HEK293T (cell line): ENCODE results near the gene RAB9B.

Experiments used
- CTCF ChIA-PET: fragments of 350-600 bp; formaldehyde crosslinking; extraction: SDS; loops from one replicate; lab custom pipeline; 2021; ENCODE audit warnings: antibody characterized with exemption, inconsistent platforms; lab: Yijun Ruan, JAX
- POLR2A ChIA-PET: fragments of 350-600 bp; formaldehyde crosslinking; extraction: SDS; loops from one replicate; lab custom pipeline; 2020; ENCODE audit warnings: antibody characterized with exemption, inconsistent platforms; lab: Yijun Ruan, JAX
- DNase-seq: peaks from one replicate; pipeline ENCODE4 v3.0.0; 2012; ENCODE audit warnings: mixed read lengths; ENCODE audit errors: extremely low spot score
- ARNT ChIP-seq: fragments of 450-650 bp; IDR thresholded peaks from 2 replicates; pipeline ENCODE4 v1.6.1; 2017; ENCODE audit warnings: mild to moderate bottlenecking
- BHLHE40 ChIP-seq: fragments of 450-650 bp; IDR thresholded peaks from 2 replicates; pipeline ENCODE4 v1.6.1; 2016; ENCODE audit warnings: mild to moderate bottlenecking, moderate library complexity, borderline replicate concordance
- CTBP1 ChIP-seq: fragments of 450-650 bp; IDR thresholded peaks from 2 replicates; pipeline ENCODE4 v1.6.1; 2016; ENCODE audit warnings: borderline replicate concordance
- ELF4 ChIP-seq: fragments of 450-650 bp; IDR thresholded peaks from 2 replicates; pipeline ENCODE4 v1.6.1; 2017; ENCODE audit warnings: antibody characterized with exemption
- FOXA1 ChIP-seq: fragments of 450-650 bp; IDR thresholded peaks from 2 replicates; pipeline ENCODE4 v1.6.1; 2016; ENCODE audit warnings: mild to moderate bottlenecking
- FOXK2 ChIP-seq: fragments of 450-650 bp; IDR thresholded peaks from 2 replicates; pipeline ENCODE4 v1.6.1; 2016; ENCODE audit warnings: mild to moderate bottlenecking
- FOXM1 ChIP-seq: fragments of 450-650 bp; IDR thresholded peaks from 2 replicates; pipeline ENCODE4 v1.6.1; 2017; ENCODE audit warnings: mild to moderate bottlenecking, borderline replicate concordance
- HDGF ChIP-seq: fragments of 450-650 bp; IDR thresholded peaks from 2 replicates; pipeline ENCODE4 v1.6.1; 2017; ENCODE audit warnings: antibody characterized with exemption, borderline replicate concordance
- L3MBTL2 ChIP-seq: fragments of 450-650 bp; conservative IDR thresholded peaks from 2 replicates; pipeline ENCODE4 v1.6.1; 2016; ENCODE audit warnings: mild to moderate bottlenecking
- LEF1 ChIP-seq: fragments of 450-650 bp; IDR thresholded peaks from 2 replicates; pipeline ENCODE4 v1.6.1; 2017; ENCODE audit warnings: mild to moderate bottlenecking, borderline replicate concordance
- NFRKB ChIP-seq: fragments of 450-650 bp; IDR thresholded peaks from 2 replicates; pipeline ENCODE4 v1.6.1; 2016; ENCODE audit warnings: mild to moderate bottlenecking, moderate library complexity
- PKNOX1 ChIP-seq: fragments of 450-650 bp; IDR thresholded peaks from 2 replicates; pipeline ENCODE4 v1.6.1; 2016
- SP1 ChIP-seq: fragments of 450-650 bp; IDR thresholded peaks from 2 replicates; pipeline ENCODE4 v1.6.1; 2017
- SUZ12 ChIP-seq: fragments of 450-650 bp; IDR thresholded peaks from 2 replicates; pipeline ENCODE4 v1.6.1; 2016; ENCODE audit warnings: mild to moderate bottlenecking
- TARDBP ChIP-seq: fragments of 450-650 bp; IDR thresholded peaks from 2 replicates; pipeline ENCODE4 v1.6.1; 2016
- ZNF384 ChIP-seq: fragments of 450-650 bp; IDR thresholded peaks from 2 replicates; pipeline ENCODE4 v1.6.1; 2016

Gene RAB9B

GRCh38 chrX:103831803-103832544 lies at the start of gene RAB9B:
TSS of gene RAB9B (minus strand) at chrX:103832257. CDS start at chrX:103825784, 6,473 bp downstream.
- POLR2A ChIA-PET: interaction anchor here (0.6 to 2.0 kb wide), 11 partner anchors 9 to 325 kb away, joined by 3 to 10 read pairs (median 4); partner anchors contain the start of genes MORF4L2, SLC25A53 and ZCCHC18
- TF ChIP-seq ZNF384 (no peak), NFRKB (no peak), LEF1 (0 out of 2 replicates have a peak, but pooled peaks have one; percentile 29), ARNT (0 out of 2 replicates have a peak, but pooled peaks have one; percentile 7), L3MBTL2 (peak; percentile 95)
- peak; percentile 91 for DNase-seq
- CTCF ChIA-PET: interaction anchor here (0.6 to 3.2 kb wide), 4 partner anchors 13 to 299 kb away, joined by 4 to 25 read pairs (median 6); partner anchors contain the start of gene TMEM31

GRCh38 chrX:103879339-103879738 lies 47.3 kb upstream of the RAB9B start:
- CTCF ChIA-PET: no interaction called here
- no peak for DNase-seq
- POLR2A ChIA-PET: no interaction called here
- no peak for TF ChIP-seq FOXK2
- TF ChIP-seq SUZ12: no peak
- TF ChIP-seq ELF4: no peak
- TF ChIP-seq TARDBP: no peak
- no peak for TF ChIP-seq LEF1
- no peak for TF ChIP-seq SP1
- no peak for TF ChIP-seq PKNOX1
- no peak for TF ChIP-seq HDGF
- no peak for TF ChIP-seq L3MBTL2
- TF ChIP-seq ARNT: no peak
- no peak for TF ChIP-seq CTBP1
- TF ChIP-seq FOXM1: no peak
- TF ChIP-seq BHLHE40: no peak
- TF ChIP-seq ZNF384: no peak
- TF ChIP-seq FOXA1: no peak
- TF ChIP-seq NFRKB: no peak

- POLR2A ChIA-PET: no interaction called here
- CTCF ChIA-PET: no interaction called here
- TF ChIP-seq L3MBTL2: no peak
- TF ChIP-seq PKNOX1: no peak
- no peak for TF ChIP-seq ELF4
- TF ChIP-seq HDGF: no peak
- no peak for TF ChIP-seq SP1
- no peak for TF ChIP-seq FOXA1
- no peak for TF ChIP-seq TARDBP
- no peak for TF ChIP-seq ARNT
- no peak for TF ChIP-seq CTBP1
- no peak for TF ChIP-seq FOXK2
- TF ChIP-seq NFRKB: no peak
- TF ChIP-seq FOXM1: no peak
- TF ChIP-seq SUZ12: no peak
- no peak for TF ChIP-seq ZNF384
- TF ChIP-seq LEF1: no peak
- DNase-seq: no peak
Observed at GRCh38 chrX:103878466-103879122, 46.5 kb upstream of the RAB9B start.

- ChIA-PET CTCF (no interaction called here), POLR2A (no interaction called here)
- DNase-seq: no peak
- TF ChIP-seq L3MBTL2: no peak
- TF ChIP-seq PKNOX1: no peak
- TF ChIP-seq FOXK2: no peak
- no peak for TF ChIP-seq SP1
- TF ChIP-seq FOXM1: no peak
- TF ChIP-seq CTBP1: no peak
- TF ChIP-seq ARNT: no peak
- no peak for TF ChIP-seq HDGF
- no peak for TF ChIP-seq FOXA1
- no peak for TF ChIP-seq ZNF384
- TF ChIP-seq TARDBP: no peak
- TF ChIP-seq SUZ12: no peak
- no peak for TF ChIP-seq ELF4
- no peak for TF ChIP-seq BHLHE40
- TF ChIP-seq LEF1: no peak
- no peak for TF ChIP-seq NFRKB
Observed at GRCh38 chrX:103877571-103877970, 45.5 kb upstream of the RAB9B start.

- ChIA-PET CTCF (interaction anchor here (4.6 kb wide), 1 partner anchor 20 kb away, joined by 25 read pairs; no protein-coding TSS in a partner anchor), POLR2A (no interaction called here)
- no peak for TF ChIP-seq ZNF384
- no peak for TF ChIP-seq L3MBTL2
- TF ChIP-seq SP1: no peak
- no peak for TF ChIP-seq PKNOX1
- TF ChIP-seq FOXK2: no peak
- no peak for TF ChIP-seq HDGF
- DNase-seq: no peak
Observed at GRCh38 chrX:103864886-103865534, 33.0 kb upstream of the RAB9B start.
